Endothelial cell of umbilical vein (primary cell): ENCODE results near the gene AKT3. TPM values are rescaled to one million over a fixed set of nuclear protein-coding genes. Genes with fewer than 3 reads are reported as not detected.

Experiments used
- BruUV-seq: library from RNA; stranded (reverse); fragments of 400-500 nt; replicated peaks from 2 replicates; lab custom pipeline; 2021; lab: Mats Ljungman, UMichigan
- CTCF ChIA-PET: fragments of 300-600, 350-600 bp; sonication (Branson Sonifier 250); formaldehyde crosslinking; loops from one replicate; lab custom pipeline; 2021; ENCODE audit warnings: antibody characterized with exemption, inconsistent platforms; lab: Charles Lee
- POLR2A ChIA-PET: fragments of 300-600, 350-600 bp; sonication (Branson Sonifier 250); formaldehyde crosslinking; loops from one replicate; lab custom pipeline; 2021; ENCODE audit warnings: antibody characterized with exemption, inconsistent platforms; lab: Charles Lee
- DNase-seq: peaks from one replicate; pipeline ENCODE4 v3.0.0-alpha.2; 2011; ENCODE audit warnings: low read depth, low spot score
- FAIRE-seq: peaks from 2 replicates; lab custom pipeline; 2011; peaks lifted over from hg19 to GRCh38; lab: Jason Lieb, UNC
- H2AFZ ChIP-seq: 2 replicates; pipeline ENCODE4 v1.6.0; 2012; ENCODE audit warnings: low read depth, low read length, control low read depth, inconsistent platforms
- H3K27ac ChIP-seq: 2 replicates; pipeline ENCODE4 v1.5.1; 2011; ENCODE audit warnings: low read depth, mild to moderate bottlenecking, control low read depth, low read length, moderate library complexity; ENCODE audit not compliant: insufficient read depth
- H3K27me3 ChIP-seq, 2 experiments: 2 replicates each; pipeline versions ENCODE4 v1.6.0 to v1.6.1; 2011; ENCODE audit warnings: low read length in 2 of 2, mixed read lengths in 1 of 2; ENCODE audit not compliant: control insufficient read depth in 2 of 2, insufficient read depth in 2 of 2
- H3K36me3 ChIP-seq, 2 experiments: 2 replicates in 1 of 2; 3 replicates in 1 of 2; pipeline ENCODE4 v1.5.1; 2011; ENCODE audit warnings: low read length in 2 of 2, mild to moderate bottlenecking in 1 of 2, moderate library complexity in 1 of 2; ENCODE audit not compliant: control insufficient read depth in 2 of 2, insufficient read depth in 2 of 2; ENCODE audit errors: extremely low read depth in 1 of 2
- H3K4me1 ChIP-seq: 3 replicates; pipeline ENCODE4 v1.5.1; 2011; ENCODE audit warnings: mild to moderate bottlenecking, low read length; ENCODE audit not compliant: control insufficient read depth, insufficient read depth; ENCODE audit errors: extremely low read depth
- H3K4me2 ChIP-seq: 2 replicates; pipeline ENCODE4 v1.6.1; 2011; ENCODE audit warnings: low read length, control low read depth, mixed read lengths; ENCODE audit not compliant: insufficient read depth
- H3K4me3 ChIP-seq, 3 experiments: fragments of 200-600 bp in 1 of 3; sonication (generic), shearing (Covaris generic) in 1 of 3; replicated peaks in 1 of 3; 2 replicates each; pipeline ENCODE4 v1.5.1; 2011 to 2016; ENCODE audit warnings: control low read depth in 3 of 3, low read length in 3 of 3, mild to moderate bottlenecking in 2 of 3, inconsistent platforms in 1 of 3, low read depth in 1 of 3, moderate library complexity in 1 of 3; ENCODE audit not compliant: insufficient read depth in 1 of 3
- H3K79me2 ChIP-seq: 2 replicates; pipeline ENCODE4 v1.6.0; 2012; ENCODE audit warnings: low read length, inconsistent platforms; ENCODE audit not compliant: control insufficient read depth, insufficient read depth
- H3K9ac ChIP-seq: replicated peaks from 2 replicates; pipeline ENCODE3; 2011; ENCODE audit warnings: low read length, control low read depth; ENCODE audit not compliant: insufficient read depth; ENCODE audit errors: extremely low read depth
- H3K9me1 ChIP-seq: replicated peaks from 3 replicates; pipeline ENCODE4 v1.6.0; 2011; ENCODE audit warnings: mild to moderate bottlenecking, low read length; ENCODE audit not compliant: control insufficient read depth, insufficient read depth; ENCODE audit errors: extremely low read depth
- H3K9me3 ChIP-seq: replicated peaks from 2 replicates; pipeline ENCODE4 v1.5.1; 2012; ENCODE audit warnings: low read length, inconsistent platforms; ENCODE audit not compliant: control insufficient read depth, insufficient read depth
- H4K20me1 ChIP-seq: replicated peaks from 2 replicates; pipeline ENCODE3; 2011; ENCODE audit warnings: mild to moderate bottlenecking, low read length; ENCODE audit not compliant: control insufficient read depth, insufficient read depth; ENCODE audit errors: extremely low read depth
- EZH2 ChIP-seq: IDR thresholded peaks from 2 replicates; pipeline ENCODE4 v1.6.1; 2012; ENCODE audit warnings: borderline replicate concordance, low read depth, mild to moderate bottlenecking, moderate library complexity, low read length, inconsistent platforms; ENCODE audit not compliant: severe bottlenecking
- FOS ChIP-seq: IDR thresholded peaks from 2 replicates; pipeline ENCODE4 v1.6.1; 2011; ENCODE audit warnings: mild to moderate bottlenecking, low read length, moderate library complexity, borderline replicate concordance; ENCODE audit not compliant: insufficient read depth
- GATA2 ChIP-seq: IDR thresholded peaks from 2 replicates; pipeline ENCODE4 v1.7.0; 2011; ENCODE audit warnings: low read depth, mild to moderate bottlenecking, moderate library complexity, mixed read lengths, low read length; ENCODE audit not compliant: insufficient read length, insufficient read depth
- JUN ChIP-seq: IDR thresholded peaks from 2 replicates; pipeline ENCODE4 v1.6.1; 2011; ENCODE audit warnings: borderline replicate concordance, low read depth; ENCODE audit not compliant: insufficient read length, insufficient read depth
- MYC ChIP-seq: IDR thresholded peaks from one replicate; pipeline ENCODE4 v1.6.1; 2011; ENCODE audit warnings: mild to moderate bottlenecking, low read depth, low read length
- POLR2A ChIP-seq: IDR thresholded peaks from 2 replicates; pipeline ENCODE4 v1.6.1; 2012; ENCODE audit warnings: low read depth, mild to moderate bottlenecking, control low read depth, low read length
- POLR2AphosphoS5 ChIP-seq: IDR thresholded peaks from 2 replicates; pipeline ENCODE4 v1.6.1; 2012; ENCODE audit warnings: low read depth, mild to moderate bottlenecking, control low read depth, low read length, moderate library complexity; ENCODE audit not compliant: insufficient read depth
- dilution Hi-C: fragments of 300-500 bp; cut with MboI; formaldehyde crosslinking; loops from one replicate; pipeline ENCODE4 v1.15.0; 2019; ENCODE audit warnings: low sequenced_read_pairs; ENCODE audit not compliant: extremely low pct_ligation_motif_present
- intact Hi-C: fragments of 100-400 bp; cut with micrococcal nuclease; formaldehyde crosslinking; loops from one replicate; pipeline ENCODE4 v1.10.0; 2022
- polyA plus RNA-seq, 4 experiments: library from polyadenylated mRNA; depleted of rRNA in 3 of 4; stranded (reverse) in 3 of 4; unstranded in 1 of 4; fragments of >200 nt; gene quantifications; 2 replicates each; pipeline versions ENCODE4 v1.2.1 to v1.2.3, GENCODE V29; 2011 to 2012; ENCODE audit warnings: missing spikeins in 1 of 4
- total RNA-seq: library from RNA; stranded (reverse); gene quantifications from 2 replicates; pipeline ENCODE4 v1.2.3, GENCODE V29; 2021
- TF ChIP-seq, protein P1 (sequence below), 2 donors: IDR thresholded peaks; 1 replicate in 1 of 2; 2 replicates in 1 of 2; pipeline ENCODE4 v1.5.1; 2011; ENCODE audit warnings: low read length in 2 of 2, mild to moderate bottlenecking in 2 of 2, moderate library complexity in 2 of 2, control low read depth in 1 of 2, inconsistent platforms in 1 of 2, low read depth in 1 of 2; ENCODE audit not compliant: insufficient read depth in 1 of 2; ENCODE audit errors: extremely low read depth in 1 of 2
- TF ChIP-seq, protein P2 (sequence below): IDR thresholded peaks from 2 replicates; pipeline ENCODE4 v1.6.1; 2011; ENCODE audit not compliant: insufficient read depth, insufficient read length

AKT3 gene
- total and polyA plus RNA-seq, 2 donors (not counting 3 experiments of a cell fraction or from before 2014, with no cell fraction given), result 20.6 to 97.1 TPM

DNA sequence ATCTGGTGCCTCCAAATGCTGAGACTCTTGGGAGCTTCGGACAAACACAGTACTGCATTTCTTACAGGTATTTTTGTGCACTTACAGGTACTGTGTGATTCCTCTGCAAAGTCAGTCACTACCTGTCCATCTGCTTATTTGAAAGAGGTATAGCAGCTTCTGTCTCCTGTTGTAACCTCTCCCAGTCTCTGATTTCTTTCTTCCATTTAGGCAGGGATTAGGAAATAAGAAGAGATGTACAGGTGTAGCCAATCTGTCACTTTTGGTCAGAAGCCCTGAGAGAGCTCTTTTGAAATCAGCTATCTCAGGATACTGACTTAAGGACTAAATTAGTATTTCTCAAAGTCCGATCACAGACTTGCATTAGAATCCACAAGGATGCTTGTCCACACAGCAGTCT, 54.0 kb downstream of the AKT3 start:
- no peak overlapping the region for H3K9ac ChIP-seq
- no peak for DNase-seq
- CTCF ChIA-PET, result interaction anchor here (1.2 kb wide), 1 partner anchor 11 kb away, joined by 3 read pairs; no protein-coding TSS in a partner anchor

More for the DNA sequence above, 54.0 kb downstream of the AKT3 start:
- intact Hi-C loops, result no loop called here
- no peaks in the 10 kb centered on the region for H3K9me3 ChIP-seq
- dilution Hi-C loops, result no loop called here
- no peak overlapping the region for H3K27ac ChIP-seq
- no peaks in the 10 kb centered on the region for H3K36me3 ChIP-seq
- no peak for FAIRE-seq
- no peak overlapping the region for H2AFZ ChIP-seq
- H4K20me1 ChIP-seq, result no peaks in the 10 kb centered on the region
- peaks cover 19% of the 10 kb centered on the region for H3K4me1 ChIP-seq
- POLR2A ChIA-PET, result interaction anchor here (0.6 kb wide), 1 partner anchor 11 kb away, joined by 3 read pairs; no protein-coding TSS in a partner anchor
- TF ChIP-seq POLR2AphosphoS5 (no peak), GATA2 (no peak), MYC (no peak), FOS (no peak), POLR2A (no peak), EZH2 (no peak), JUN (no peak)
- TF ChIP-seq, protein P1, sequence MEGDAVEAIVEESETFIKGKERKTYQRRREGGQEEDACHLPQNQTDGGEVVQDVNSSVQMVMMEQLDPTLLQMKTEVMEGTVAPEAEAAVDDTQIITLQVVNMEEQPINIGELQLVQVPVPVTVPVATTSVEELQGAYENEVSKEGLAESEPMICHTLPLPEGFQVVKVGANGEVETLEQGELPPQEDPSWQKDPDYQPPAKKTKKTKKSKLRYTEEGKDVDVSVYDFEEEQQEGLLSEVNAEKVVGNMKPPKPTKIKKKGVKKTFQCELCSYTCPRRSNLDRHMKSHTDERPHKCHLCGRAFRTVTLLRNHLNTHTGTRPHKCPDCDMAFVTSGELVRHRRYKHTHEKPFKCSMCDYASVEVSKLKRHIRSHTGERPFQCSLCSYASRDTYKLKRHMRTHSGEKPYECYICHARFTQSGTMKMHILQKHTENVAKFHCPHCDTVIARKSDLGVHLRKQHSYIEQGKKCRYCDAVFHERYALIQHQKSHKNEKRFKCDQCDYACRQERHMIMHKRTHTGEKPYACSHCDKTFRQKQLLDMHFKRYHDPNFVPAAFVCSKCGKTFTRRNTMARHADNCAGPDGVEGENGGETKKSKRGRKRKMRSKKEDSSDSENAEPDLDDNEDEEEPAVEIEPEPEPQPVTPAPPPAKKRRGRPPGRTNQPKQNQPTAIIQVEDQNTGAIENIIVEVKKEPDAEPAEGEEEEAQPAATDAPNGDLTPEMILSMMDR (IDR thresholded peaks at IDR 0.05; ENCODE audit: extremely low read depth in 1 of 2, insufficient read depth in 1 of 2, low read depth in 1 of 2, low read length in 2 of 2), result no peak
- TF ChIP-seq, protein P2, sequence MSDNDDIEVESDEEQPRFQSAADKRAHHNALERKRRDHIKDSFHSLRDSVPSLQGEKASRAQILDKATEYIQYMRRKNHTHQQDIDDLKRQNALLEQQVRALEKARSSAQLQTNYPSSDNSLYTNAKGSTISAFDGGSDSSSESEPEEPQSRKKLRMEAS, result no peak
- no peak overlapping the region for H3K4me3 ChIP-seq
- H3K4me2 ChIP-seq, result no peak overlapping the region
- peaks cover 35% of the 10 kb centered on the region for H3K79me2 ChIP-seq
- H3K27me3 ChIP-seq, result no peaks in the 10 kb centered on the region
- BruUV-seq, result no TSS peak
- H3K9me1 ChIP-seq, result no peaks in the 10 kb centered on the region
